SK-N-SH treated with all-trans-retinoic acid at 6 μM for 48 hours (cell line): ENCODE measurements around the gene POMGNT1.

Source experiments
- ARNTL ChIP-seq: fragments of 450-650 bp; formaldehyde crosslinking; IDR thresholded peaks from 2 replicates; pipeline ENCODE4 v1.5.0; 2020; ENCODE audit warnings: low read depth, mild to moderate bottlenecking, moderate library complexity, borderline replicate concordance
- CREB5 ChIP-seq: fragments of 250-450 bp; sonication (Bioruptor Pico); IDR thresholded peaks from 2 replicates; pipeline ENCODE4 v1.5.1; 2020; ENCODE audit warnings: low read depth, mild to moderate bottlenecking, moderate library complexity
- CSDC2 ChIP-seq: fragments of 250-450 bp; sonication (Bioruptor Pico); IDR thresholded peaks from 2 replicates; pipeline ENCODE4 v1.5.0; 2020; ENCODE audit warnings: mild to moderate bottlenecking, moderate library complexity
- CSRNP3 ChIP-seq: fragments of 250-450 bp; sonication (Bioruptor Pico); IDR thresholded peaks from 2 replicates; pipeline ENCODE4 v1.5.1; 2021; ENCODE audit warnings: mild to moderate bottlenecking, moderate library complexity
- GLIS3 ChIP-seq: fragments of 250-450 bp; sonication (Bioruptor Pico); IDR thresholded peaks from 2 replicates; pipeline ENCODE4 v1.5.0; 2020; ENCODE audit warnings: mild to moderate bottlenecking, moderate library complexity
- OSR1 ChIP-seq: fragments of 250-450 bp; sonication (Bioruptor Pico); IDR thresholded peaks from 2 replicates; pipeline ENCODE4 v1.8.0; 2022; ENCODE audit warnings: moderate library complexity, mild to moderate bottlenecking, inconsistent platforms
- PATZ1 ChIP-seq: fragments of 250-450 bp; sonication (Bioruptor Pico); IDR thresholded peaks from 2 replicates; pipeline ENCODE4 v1.8.0; 2020; ENCODE audit warnings: mild to moderate bottlenecking, moderate library complexity, borderline replicate concordance
- POU6F1 ChIP-seq: fragments of 250-450 bp; sonication (Bioruptor Pico); IDR thresholded peaks from 2 replicates; pipeline ENCODE4 v1.8.0; 2021; ENCODE audit warnings: low read depth, mild to moderate bottlenecking, moderate library complexity, borderline replicate concordance
- PPARA ChIP-seq: fragments of 250-450 bp; sonication (Bioruptor Pico); IDR thresholded peaks from 2 replicates; pipeline ENCODE4 v1.5.0; 2020; ENCODE audit warnings: mild to moderate bottlenecking, borderline replicate concordance
- TSHZ2 ChIP-seq: fragments of 250-450 bp; sonication (Bioruptor Pico); IDR thresholded peaks from 2 replicates; pipeline ENCODE4 v1.5.0; 2020; ENCODE audit warnings: mild to moderate bottlenecking, moderate library complexity
- ZC3H10 ChIP-seq: fragments of 250-450 bp; sonication (Bioruptor Pico); IDR thresholded peaks from 2 replicates; pipeline ENCODE4 v1.5.1; 2021; ENCODE audit warnings: mild to moderate bottlenecking, moderate library complexity
- ZFP3 ChIP-seq: fragments of 250-450 bp; sonication (Bioruptor Pico); IDR thresholded peaks from 2 replicates; pipeline ENCODE4 v1.5.0; 2020; ENCODE audit warnings: mild to moderate bottlenecking, moderate library complexity
- ZFP30 ChIP-seq: fragments of 450-650 bp; formaldehyde crosslinking; IDR thresholded peaks from 2 replicates; pipeline ENCODE4 v1.5.0; 2022; ENCODE audit warnings: mild to moderate bottlenecking, moderate library complexity
- ZNF565 ChIP-seq: fragments of 450-650 bp; formaldehyde crosslinking; conservative IDR thresholded peaks from 2 replicates; pipeline ENCODE4 v1.5.0; 2020; ENCODE audit warnings: low read depth, mild to moderate bottlenecking, moderate library complexity

GRCh38 chr1:46153228-46153627, 45.0 kb downstream of the POMGNT1 start:
- TF ChIP-seq CREB5 (CRISPR knock-in tag): no peak
- TF ChIP-seq CSDC2 (CRISPR knock-in tag): no peak
- TF ChIP-seq PATZ1 (CRISPR knock-in tag): no peak
- no peak for TF ChIP-seq ZFP3 (CRISPR knock-in tag)
- no peak for TF ChIP-seq ZC3H10
- TF ChIP-seq ZFP30 (CRISPR knock-in tag): no peak
- no peak for TF ChIP-seq PPARA (CRISPR knock-in tag)
- no peak for TF ChIP-seq GLIS3 (CRISPR knock-in tag)
- TF ChIP-seq CSRNP3: no peak
- no peak for TF ChIP-seq ZNF565 (CRISPR knock-in tag)
- no peak for TF ChIP-seq TSHZ2 (CRISPR knock-in tag)
- no peak for TF ChIP-seq OSR1
- TF ChIP-seq ARNTL (CRISPR knock-in tag): no peak
- TF ChIP-seq POU6F1: no peak
